Gastrocnemius medialis (tissue), 4 donors: ENCODE measurements around the gene BBS4. TPM values are rescaled to one million over a fixed set of nuclear protein-coding genes. Genes with fewer than 3 reads are reported as not detected.
"Not testable (repeated sequence)": the region's sequence is repeated elsewhere in the genome, so short reads cannot be mapped to it uniquely, and the experiment has no call there.

ENCODE experiments used
- ATAC-seq, 2 donors: fragments of 150-250 bp; one replicate each; pipeline ENCODE4 v1.9.1; 2016
- DNase-seq, 2 donors: peaks; one replicate each; pipeline ENCODE4 v3.0.0-alpha.2; 2019
- H3K27ac ChIP-seq, 4 donors: fragments of 200-600 bp; sonication (generic); 1 replicate in 1 of 4; 2 replicates in 3 of 4; pipeline ENCODE4 v1.5.1; 2016 to 2018; ENCODE audit warnings: mild to moderate bottlenecking in 2 of 4, moderate library complexity in 1 of 4
- H3K27me3 ChIP-seq, 3 donors: fragments of 200-600 bp; sonication (generic) in 2 of 3; 1 replicate in 1 of 3; 2 replicates in 2 of 3; pipeline versions ENCODE4 v1.5.1 to v1.6.0; 2016 to 2019; ENCODE audit warnings: mild to moderate bottlenecking in 1 of 3, moderate library complexity in 1 of 3
- H3K36me3 ChIP-seq, 2 donors: fragments of 200-600 bp; sonication (generic) in 1 of 2; one replicate each; pipeline ENCODE4 v1.5.1; 2017 to 2018
- H3K4me1 ChIP-seq, 2 donors: fragments of 200-600 bp; sonication (generic) in 1 of 2; one replicate each; pipeline ENCODE4 v1.5.1; 2016 to 2017; ENCODE audit warnings: mild to moderate bottlenecking in 2 of 2
- H3K4me3 ChIP-seq, 4 donors: fragments of 200-600 bp; sonication (generic) in 3 of 4; 1 replicate in 1 of 4; 2 replicates in 3 of 4; pipeline ENCODE4 v1.5.1; 2016 to 2019; ENCODE audit warnings: mild to moderate bottlenecking in 2 of 4
- H3K9me3 ChIP-seq, 3 donors: fragments of 200-600 bp; sonication (generic) in 2 of 3; 1 replicate in 1 of 3; 2 replicates in 2 of 3; pipeline ENCODE4 v1.5.1; 2016 to 2019
- POLR2A ChIP-seq, 2 donors: fragments of 450-650 bp; IDR thresholded peaks; one replicate each; pipeline ENCODE4 v1.6.1; 2017; ENCODE audit warnings: antibody characterized with exemption in 2 of 2, mild to moderate bottlenecking in 2 of 2, moderate library complexity in 2 of 2
- in situ Hi-C, 4 donors: fragments of 200-750 bp; cut with MboI; loops; one replicate each; pipeline versions ENCODE4 v1.15.0 to v1.8.0; 2017; ENCODE audit warnings: low sequenced_read_pairs in 4 of 4
- intact Hi-C: fragments of 100-400 bp; cut with DNase I; formaldehyde crosslinking; loops from one replicate; pipeline ENCODE4 v1.15.1; 2023; ENCODE audit warnings: low total_unique reads
- total RNA-seq, 4 donors: library from RNA; depleted of rRNA; stranded (reverse); fragments of >200 nt; gene quantifications; one replicate each; pipeline versions ENCODE4 v1.1.0 to v1.2.3, GENCODE V29; 2016
- TF ChIP-seq, protein P1 (sequence below), 5 experiments: fragments of 450-650 bp in 3 of 5; fragments of 200-600 bp in 2 of 5; sonication (generic) in 2 of 5; IDR thresholded peaks in 4 of 5; conservative IDR thresholded peaks in 1 of 5; 1 replicate in 4 of 5; 2 replicates in 1 of 5; pipeline ENCODE4 v1.5.1; 2016 to 2019; ENCODE audit warnings: antibody characterized with exemption in 5 of 5, mild to moderate bottlenecking in 3 of 5, moderate library complexity in 3 of 5

Gene BBS4
- total RNA-seq, 4 donors from 2014 or later, result 21.6 to 37.0 (median 28.7) TPM

DNA sequence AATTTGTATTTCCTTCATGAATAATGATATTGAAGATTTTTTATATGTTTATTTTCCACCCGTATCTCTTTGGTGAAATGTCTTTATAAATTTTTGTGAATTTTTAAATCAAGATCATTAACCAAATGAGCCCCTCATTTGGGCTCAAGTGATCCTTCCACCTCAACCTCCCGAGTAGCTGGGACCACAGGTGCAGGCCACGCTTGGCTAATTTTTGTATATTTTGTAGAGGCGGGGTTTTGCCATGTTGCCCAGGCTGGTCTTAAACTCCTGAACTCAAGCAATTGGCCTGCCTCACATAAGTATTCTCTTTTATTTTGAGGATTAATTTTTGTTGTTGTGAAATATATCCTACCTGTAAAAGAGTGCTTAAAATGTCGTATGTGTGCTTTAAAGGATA, 4.9 kb downstream of the BBS4 start:
- no peak overlapping the region for H3K27ac ChIP-seq
- H3K27me3 ChIP-seq, result no peaks in the 10 kb centered on the region
- no peak for TF ChIP-seq POLR2A (IDR thresholded peaks at IDR 0.05)
- peaks cover 6 to 7% of the 10 kb centered on the region in 2 donors for H3K4me1 ChIP-seq
- in situ Hi-C loops (loop anchor here in 3 of 4 donors (10.0 to 25.0 kb wide), 3 partner anchors 66 to 229 kb away; partner anchors contain the start of gene ARIH1 (in 1 of the 3)), intact Hi-C loops (no loop called here)
- H3K4me3 ChIP-seq, result no peak overlapping the region
- DNase-seq (no peak), ATAC-seq (no peak)
- no peaks in the 10 kb centered on the region for H3K9me3 ChIP-seq
- no peaks in the 10 kb centered on the region for H3K36me3 ChIP-seq

- TF ChIP-seq, protein P1, sequence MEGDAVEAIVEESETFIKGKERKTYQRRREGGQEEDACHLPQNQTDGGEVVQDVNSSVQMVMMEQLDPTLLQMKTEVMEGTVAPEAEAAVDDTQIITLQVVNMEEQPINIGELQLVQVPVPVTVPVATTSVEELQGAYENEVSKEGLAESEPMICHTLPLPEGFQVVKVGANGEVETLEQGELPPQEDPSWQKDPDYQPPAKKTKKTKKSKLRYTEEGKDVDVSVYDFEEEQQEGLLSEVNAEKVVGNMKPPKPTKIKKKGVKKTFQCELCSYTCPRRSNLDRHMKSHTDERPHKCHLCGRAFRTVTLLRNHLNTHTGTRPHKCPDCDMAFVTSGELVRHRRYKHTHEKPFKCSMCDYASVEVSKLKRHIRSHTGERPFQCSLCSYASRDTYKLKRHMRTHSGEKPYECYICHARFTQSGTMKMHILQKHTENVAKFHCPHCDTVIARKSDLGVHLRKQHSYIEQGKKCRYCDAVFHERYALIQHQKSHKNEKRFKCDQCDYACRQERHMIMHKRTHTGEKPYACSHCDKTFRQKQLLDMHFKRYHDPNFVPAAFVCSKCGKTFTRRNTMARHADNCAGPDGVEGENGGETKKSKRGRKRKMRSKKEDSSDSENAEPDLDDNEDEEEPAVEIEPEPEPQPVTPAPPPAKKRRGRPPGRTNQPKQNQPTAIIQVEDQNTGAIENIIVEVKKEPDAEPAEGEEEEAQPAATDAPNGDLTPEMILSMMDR (IDR thresholded peaks at IDR 0.05 in 4 of 5, conservative IDR thresholded peaks at IDR 0.05 in 1 of 5), result no peak
- no peak for TF ChIP-seq POLR2A (IDR thresholded peaks at IDR 0.05)
- Histone ChIP-seq H3K4me3 (no peak overlapping the region), H3K27me3 (no peaks in the 10 kb centered on the region), H3K4me1 (no peaks in the 10 kb centered on the region), H3K9me3 (no peaks in the 10 kb centered on the region), H3K36me3 (no peaks in the 10 kb centered on the region), H3K27ac (no peak overlapping the region)
- ATAC-seq (no peak), DNase-seq (no peak)
- intact Hi-C loops, result no loop called here
- in situ Hi-C loops, result loop anchor here in 3 of 4 donors (10.0 to 25.0 kb wide), 3 partner anchors 74 to 237 kb away; partner anchors contain the start of gene ARIH1 (in 1 of the 3)
Observed at GRCh38 chr15:72698938-72699337, 12.9 kb downstream of the BBS4 start.

- Histone ChIP-seq H3K4me3 (no peak overlapping the region), H3K27ac (no peak overlapping the region), H3K36me3 (no peaks in the 10 kb centered on the region), H3K4me1 (no peaks in the 10 kb centered on the region), H3K27me3 (no peaks in the 10 kb centered on the region), H3K9me3 (no peaks in the 10 kb centered on the region)
- no peak for TF ChIP-seq POLR2A (IDR thresholded peaks at IDR 0.05)
- TF ChIP-seq, protein P1 (IDR thresholded peaks at IDR 0.05 in 4 of 5, conservative IDR thresholded peaks at IDR 0.05 in 1 of 5), result no peak
- no peak for ATAC-seq
- intact Hi-C loops, result no loop called here
- DNase-seq, result no peak
- in situ Hi-C loops, result loop anchor here in 1 of 4 donors (10.0 kb wide), 1 partner anchor 105 kb away; no protein-coding TSS in a partner anchor
Observed at GRCh38 chr15:72700076-72700475, 14.1 kb downstream of the BBS4 start.

DNA sequence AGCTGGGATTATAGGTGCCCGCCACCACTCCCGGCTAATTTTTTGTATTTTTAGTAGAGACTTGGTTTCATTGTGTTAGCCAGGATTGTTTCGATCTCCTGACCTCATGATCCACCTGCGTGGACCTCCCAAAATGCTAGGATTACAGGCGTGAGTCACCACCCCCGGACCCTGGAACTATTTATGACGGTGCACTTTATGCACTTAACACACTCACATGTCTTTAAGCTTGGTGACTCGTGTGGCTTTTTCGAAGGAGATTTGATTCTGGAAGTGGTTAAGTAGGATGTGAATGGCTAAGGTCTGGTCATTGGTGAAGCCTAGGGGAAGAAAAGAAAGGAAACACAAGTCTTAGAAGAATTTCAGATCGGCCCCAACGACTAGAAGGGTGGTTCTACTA, 20.3 kb downstream of the BBS4 start:
- H3K4me3 ChIP-seq, result no peak overlapping the region
- no peak overlapping the region for H3K27ac ChIP-seq
- no peaks in the 10 kb centered on the region for H3K36me3 ChIP-seq
- H3K9me3 ChIP-seq, result no peaks in the 10 kb centered on the region
- no peaks in the 10 kb centered on the region for H3K27me3 ChIP-seq
- intact Hi-C loops, result no loop called here
- H3K4me1 ChIP-seq, result no peaks in the 10 kb centered on the region
- TF ChIP-seq, protein P1 (IDR thresholded peaks at IDR 0.05 in 4 of 5, conservative IDR thresholded peaks at IDR 0.05 in 1 of 5), result no peak
- no peak for TF ChIP-seq POLR2A (IDR thresholded peaks at IDR 0.05)
- DNase-seq (no peak), ATAC-seq (no peak)
- in situ Hi-C loops, result loop anchor here in 1 of 4 donors (10.0 kb wide), 1 partner anchor 111 kb away; no protein-coding TSS in a partner anchor

- ATAC-seq, H3K4me1 ChIP-seq, H3K27me3 ChIP-seq, intact Hi-C loops, H3K4me3 ChIP-seq, H3K9me3 ChIP-seq, H3K27ac ChIP-seq, DNase-seq: not testable (repeated sequence)
- H3K36me3 ChIP-seq, result peaks cover 0 to 22% of the 10 kb centered on the region in 2 donors
- in situ Hi-C loops, result loop anchor here in 1 of 4 donors (10.0 kb wide), 1 partner anchor 114 kb away; no protein-coding TSS in a partner anchor
Observed at GRCh38 chr15:72708551-72709303, 22.7 kb downstream of the BBS4 start.
